ENCODE data around the gene IAPP.
"Not testable (repeated sequence)": the region's sequence is repeated elsewhere in the genome, so short reads cannot be mapped to it uniquely, and the experiment has no call there.

IAPP gene

DNA sequence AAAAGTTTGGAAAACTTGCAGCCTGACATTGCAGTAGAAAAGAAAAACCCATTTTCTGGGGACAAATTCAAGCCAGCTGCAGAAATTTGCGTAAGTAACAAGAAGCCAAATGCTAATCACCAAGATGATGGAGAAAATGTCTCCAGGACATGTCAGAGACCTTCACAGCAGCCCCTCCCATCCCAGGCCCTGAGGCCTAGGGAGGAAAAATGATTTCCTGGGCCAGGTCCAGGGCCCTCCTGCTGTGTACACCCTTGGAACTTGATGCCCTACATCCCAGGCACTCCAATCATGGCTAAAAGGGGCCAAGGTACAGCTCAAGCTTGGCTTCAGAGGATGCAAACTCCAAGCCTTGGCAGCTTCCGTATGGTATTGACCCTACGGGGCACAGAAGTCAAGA, 14.5 kb downstream of the IAPP start:
- H3K36me3 ChIP-seq (ENCODE audit: control insufficient read depth, insufficient read depth, low read length) = no peaks in the 10 kb centered on the region
- H3K4me1 ChIP-seq (ENCODE audit: control insufficient read depth, insufficient read depth, low read length) = no peaks in the 10 kb centered on the region
- H3K9me3 ChIP-seq (ENCODE audit: control insufficient read depth, insufficient read depth, low read length) = no peaks in the 10 kb centered on the region
- H3K9ac ChIP-seq (ENCODE audit: low read depth, low read length) = no peak overlapping the region
- no peaks in the 10 kb centered on the region for H3K27me3 ChIP-seq (ENCODE audit: control insufficient read depth, insufficient read depth, low read length)
- no peak overlapping the region for H3K4me3 ChIP-seq (ENCODE audit: low read depth, low read length)

DNA sequence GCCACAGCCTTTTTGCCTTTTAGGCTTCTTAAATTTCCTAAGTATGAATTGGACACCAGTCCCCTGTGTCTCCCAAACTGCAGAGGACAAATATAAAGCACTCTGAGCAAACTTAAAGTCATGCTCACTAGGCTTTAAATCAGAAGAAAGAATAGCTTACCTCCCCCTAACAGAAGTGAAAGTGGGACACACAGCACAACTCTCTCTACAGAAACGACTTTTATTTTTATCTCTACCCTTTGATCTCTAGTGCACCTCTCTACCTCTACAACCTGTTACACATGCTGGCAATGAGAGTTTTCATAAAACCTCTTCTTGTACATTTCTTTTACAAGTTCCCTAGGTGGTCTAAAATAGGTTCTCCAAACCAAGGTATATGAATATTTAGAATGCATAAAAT, 19.7 kb downstream of the IAPP start:
- Histone ChIP-seq H3K27me3 (ENCODE audit: control insufficient read depth, insufficient read depth, low read length) (no peaks in the 10 kb centered on the region), H3K9ac (ENCODE audit: low read depth, low read length) (no peak overlapping the region), H3K9me3 (ENCODE audit: control insufficient read depth, insufficient read depth, low read length) (no peaks in the 10 kb centered on the region), H3K4me3 (ENCODE audit: low read depth, low read length) (no peak overlapping the region), H3K4me1 (ENCODE audit: control insufficient read depth, insufficient read depth, low read length) (no peaks in the 10 kb centered on the region), H3K36me3 (ENCODE audit: control insufficient read depth, insufficient read depth, low read length) (no peaks in the 10 kb centered on the region)

DNA sequence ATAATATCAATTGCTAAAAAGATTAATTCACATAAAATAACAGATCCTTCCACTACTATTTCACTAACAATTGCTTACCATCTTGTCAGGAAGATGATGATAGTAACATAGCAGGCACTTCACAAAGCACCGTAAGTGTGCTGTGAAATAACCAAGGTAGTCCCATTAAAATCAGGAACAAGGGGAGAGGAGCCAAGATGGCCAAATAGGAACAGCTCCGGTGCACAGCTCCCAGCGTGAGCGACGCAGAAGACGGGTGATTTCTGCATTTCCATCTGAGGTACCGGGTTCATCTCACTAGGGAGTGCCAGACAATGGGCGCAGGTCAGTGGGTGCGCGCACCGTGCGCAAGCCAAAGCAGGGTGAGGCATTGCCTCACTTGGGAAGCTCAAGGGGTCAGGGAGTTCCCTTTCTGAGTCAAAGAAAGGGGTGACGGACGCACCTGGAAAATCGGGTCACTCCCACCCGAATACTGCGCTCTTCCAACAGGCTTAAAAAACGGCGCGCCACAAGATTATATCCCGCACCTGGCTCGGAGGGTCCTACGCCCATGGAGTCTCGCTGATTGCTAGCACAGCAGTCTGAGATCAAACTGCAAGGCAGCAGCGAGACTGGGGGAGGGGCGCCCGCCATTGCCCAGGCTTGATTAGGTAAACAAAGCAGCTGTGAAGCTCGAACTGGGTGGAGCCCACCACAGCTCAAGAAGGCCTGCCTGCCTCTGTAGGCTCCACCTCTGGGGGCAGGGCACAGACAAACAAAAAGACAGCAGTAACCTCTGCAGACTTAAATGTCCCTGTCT, 22.3 kb downstream of the IAPP start:
- Histone ChIP-seq H3K9ac (ENCODE audit: low read depth, low read length) (peak overlapping the region; percentile 19), H3K4me3 (ENCODE audit: low read depth, low read length) (peak overlapping the region; percentile 38)
- H3K27me3 ChIP-seq (ENCODE audit: control insufficient read depth, insufficient read depth, low read length); H3K4me1 ChIP-seq (ENCODE audit: control insufficient read depth, insufficient read depth, low read length); H3K9me3 ChIP-seq (ENCODE audit: control insufficient read depth, insufficient read depth, low read length); H3K36me3 ChIP-seq (ENCODE audit: control insufficient read depth, insufficient read depth, low read length): not testable (repeated sequence)

GRCh38 chr12:21413369-21414277, 40.9 kb downstream of the IAPP start:
- no peaks in the 10 kb centered on the region for H3K36me3 ChIP-seq (ENCODE audit: control insufficient read depth, insufficient read depth, low read length)
- H3K4me3 ChIP-seq (ENCODE audit: low read depth, low read length) = no peak overlapping the region
- H3K9ac ChIP-seq (ENCODE audit: low read depth, low read length) = no peak overlapping the region
- H3K9me3 ChIP-seq (ENCODE audit: control insufficient read depth, insufficient read depth, low read length) = no peaks in the 10 kb centered on the region
- H3K4me1 ChIP-seq (ENCODE audit: control insufficient read depth, insufficient read depth, low read length) = no peaks in the 10 kb centered on the region
- no peaks in the 10 kb centered on the region for H3K27me3 ChIP-seq (ENCODE audit: control insufficient read depth, insufficient read depth, low read length)

GRCh38 chr12:21416511-21417121, 43.9 kb downstream of the IAPP start:
- Histone ChIP-seq H3K4me1 (ENCODE audit: control insufficient read depth, insufficient read depth, low read length) (no peaks in the 10 kb centered on the region), H3K27me3 (ENCODE audit: control insufficient read depth, insufficient read depth, low read length) (no peaks in the 10 kb centered on the region), H3K9ac (ENCODE audit: low read depth, low read length) (no peak overlapping the region), H3K36me3 (ENCODE audit: control insufficient read depth, insufficient read depth, low read length) (no peaks in the 10 kb centered on the region), H3K4me3 (ENCODE audit: low read depth, low read length) (no peak overlapping the region), H3K9me3 (ENCODE audit: control insufficient read depth, insufficient read depth, low read length) (no peaks in the 10 kb centered on the region)

- H3K36me3 ChIP-seq (ENCODE audit: control insufficient read depth, insufficient read depth, low read length); H3K4me1 ChIP-seq (ENCODE audit: control insufficient read depth, insufficient read depth, low read length); H3K9ac ChIP-seq (ENCODE audit: low read depth, low read length); H3K4me3 ChIP-seq (ENCODE audit: low read depth, low read length); H3K9me3 ChIP-seq (ENCODE audit: control insufficient read depth, insufficient read depth, low read length); H3K27me3 ChIP-seq (ENCODE audit: control insufficient read depth, insufficient read depth, low read length): not testable (repeated sequence)
These were observed 45.7 kb downstream of the IAPP start for GRCh38 chr12:21418398-21418797.

DNA sequence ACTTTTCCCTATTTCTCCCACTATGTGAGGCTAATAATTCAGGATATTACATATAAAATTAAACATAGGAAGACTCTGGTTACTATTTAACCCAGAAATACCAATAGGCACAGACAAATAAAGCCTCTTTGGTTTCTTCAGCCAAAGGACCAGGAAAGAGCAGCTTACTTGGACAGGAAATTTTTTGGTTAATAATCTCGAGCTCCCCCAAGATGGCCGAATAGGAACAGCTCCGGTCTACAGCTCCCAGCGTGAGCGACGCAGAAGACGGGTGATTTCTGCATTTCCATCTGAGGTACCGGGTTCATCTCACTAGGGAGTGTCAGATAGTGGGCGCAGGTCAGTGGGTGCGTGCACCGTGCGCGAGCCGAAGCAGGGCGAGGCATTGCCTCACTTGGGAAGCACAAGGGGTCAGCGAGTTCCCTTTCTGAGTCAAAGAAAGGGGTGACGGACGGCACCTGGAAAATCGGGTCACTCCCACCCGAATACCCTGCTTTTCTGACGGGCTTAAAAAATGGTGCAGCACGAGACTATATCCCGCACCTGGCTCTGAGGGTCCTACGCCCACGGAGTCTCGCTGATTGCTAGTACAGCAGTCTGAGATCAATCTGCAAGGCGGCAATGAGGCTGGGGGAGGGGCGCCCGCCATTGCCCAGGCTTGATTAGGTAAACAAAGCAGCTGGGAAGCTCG, 46.5 kb downstream of the IAPP start:
- H3K27me3 ChIP-seq (ENCODE audit: control insufficient read depth, insufficient read depth, low read length); H3K9me3 ChIP-seq (ENCODE audit: control insufficient read depth, insufficient read depth, low read length); H3K4me1 ChIP-seq (ENCODE audit: control insufficient read depth, insufficient read depth, low read length); H3K36me3 ChIP-seq (ENCODE audit: control insufficient read depth, insufficient read depth, low read length): not testable (repeated sequence)
- Histone ChIP-seq H3K4me3 (ENCODE audit: low read depth, low read length) (peak overlapping the region; percentile 58), H3K9ac (ENCODE audit: low read depth, low read length) (peak overlapping the region; percentile 60)

- Histone ChIP-seq H3K4me3 (ENCODE audit: low read depth, low read length) (no peak overlapping the region), H3K4me1 (ENCODE audit: control insufficient read depth, insufficient read depth, low read length) (no peaks in the 10 kb centered on the region)
These were observed 55.5 kb downstream of the IAPP start for GRCh38 chr12:21428241-21428640.

More at GRCh38 chr12:21428241-21428640, 55.5 kb downstream of the IAPP start:
- H3K36me3 ChIP-seq (ENCODE audit: control insufficient read depth, insufficient read depth, low read length) = no peaks in the 10 kb centered on the region
- no peak overlapping the region for H3K9ac ChIP-seq (ENCODE audit: low read depth, low read length)
- H3K27me3 ChIP-seq (ENCODE audit: control insufficient read depth, insufficient read depth, low read length) = no peaks in the 10 kb centered on the region
- H3K9me3 ChIP-seq (ENCODE audit: control insufficient read depth, insufficient read depth, low read length) = no peaks in the 10 kb centered on the region

All from iPS-15b (cell line).